ENCODE data around the gene IKZF3. TPM values are rescaled to one million over a fixed set of nuclear protein-coding genes. Genes with fewer than 3 reads are reported as not detected.

IKZF3 gene
- total RNA-seq = under 0.01 TPM in 1 of 2 replicates, not detected in the other

GRCh38 chr17:39863918-39864746, at the start of gene IKZF3:
Gene IKZF3, minus strand, starts transcription at chr17:39864312. Its CDS starts 186 bp downstream, at chr17:39864126.

GRCh38 chr17:39867880-39868553, 3.9 kb upstream of the IKZF3 start, which contains the start of gene ZPBP2:
Gene ZPBP2, plus strand, starts transcription at chr17:39868202. Its CDS starts 153 bp downstream, at chr17:39868355.

GRCh38 chr17:39737760-39738567, 126.1 kb downstream of the IKZF3 start, which contains the start of gene GRB7:
Gene GRB7, plus strand, starts transcription at chr17:39737938. Its CDS starts 4,364 bp downstream, at chr17:39742302.

GRCh38 chr17:39730095-39730921, 133.8 kb downstream of the IKZF3 start, which contains the start of gene MIEN1:
Gene MIEN1, minus strand, starts transcription at chr17:39730532. Its CDS starts 37 bp downstream, at chr17:39730495.

Other genes starting within 250 kb of the IKZF3 start
- not detected in 2 replicates for gene PPP1R1B, start 237.4 kb downstream of the IKZF3 start, total RNA-seq
- 19.8 and 30.2 TPM in 2 replicates for gene STARD3, start 227.2 kb downstream of the IKZF3 start, total RNA-seq
- 0.14 and 0.37 TPM in 2 replicates for gene TCAP, start 199.0 kb downstream of the IKZF3 start, total RNA-seq
- not detected in 2 replicates for gene PNMT, start 195.9 kb downstream of the IKZF3 start, total RNA-seq
- 10.8 and 15.0 TPM in 2 replicates for gene PGAP3, start 176.3 kb downstream of the IKZF3 start, total RNA-seq
- gene ERBB2, start 164.2 kb downstream of the IKZF3 start, total RNA-seq = 27.7 and 34.1 TPM in 2 replicates
- gene MIEN1, start 133.8 kb downstream of the IKZF3 start, total RNA-seq = 13.7 and 16.4 TPM in 2 replicates
- not detected in 2 replicates for gene GRB7, start 126.4 kb downstream of the IKZF3 start, total RNA-seq
- gene ZPBP2, start 3.9 kb upstream of the IKZF3 start, total RNA-seq = not detected in 2 replicates
- 3.0 and 8.9 TPM in 2 replicates for gene GSDMB, start 54.3 kb upstream of the IKZF3 start, total RNA-seq
- 57.9 and 89.4 TPM in 2 replicates for gene ORMDL3, start 63.3 kb upstream of the IKZF3 start, total RNA-seq
- gene LRRC3C, start 63.4 kb upstream of the IKZF3 start, total RNA-seq = not detected in 2 replicates
- not detected in 2 replicates for gene GSDMA, start 98.7 kb upstream of the IKZF3 start, total RNA-seq
- gene PSMD3, start 116.5 kb upstream of the IKZF3 start, total RNA-seq = 76.9 and 83.2 TPM in 2 replicates
- gene CSF3, start 151.1 kb upstream of the IKZF3 start, total RNA-seq = 0.37 and 0.71 TPM in 2 replicates
- 21.5 and 25.7 TPM in 2 replicates for gene MED24, start 190.1 kb upstream of the IKZF3 start, total RNA-seq
- gene THRA, start 198.7 kb upstream of the IKZF3 start, total RNA-seq = 18.9 and 27.4 TPM in 2 replicates
- gene NR1D1, start 236.3 kb upstream of the IKZF3 start, total RNA-seq = 0.85 and 1.3 TPM in 2 replicates

All from smooth muscle cell of bladder (primary cell).